ENCODE data around the gene RPTOR.
A peak's percentile ranks its signal among the peaks of the same experiment; 100 is the strongest.
"Not testable (repeated sequence)": the region's sequence is repeated elsewhere in the genome, so short reads cannot be mapped to it uniquely, and the experiment has no call there.

RPTOR gene

GRCh38 chr17:80552523-80552922, 7.9 kb downstream of the RPTOR start:
- DNase-seq = no peak

- no peak for DNase-seq
Observed at GRCh38 chr17:80555266-80555665, 10.6 kb downstream of the RPTOR start.

- DNase-seq = no peak
Observed at GRCh38 chr17:80558046-80558445, 13.4 kb downstream of the RPTOR start.

- DNase-seq = no peak
Observed at GRCh38 chr17:80559825-80560251, 15.2 kb downstream of the RPTOR start.

GRCh38 chr17:80561541-80562114, 17.0 kb downstream of the RPTOR start:
- DNase-seq = no peak

GRCh38 chr17:80564545-80564944, 19.9 kb downstream of the RPTOR start:
- DNase-seq = no peak

GRCh38 chr17:80565343-80566053, 20.9 kb downstream of the RPTOR start:
- DNase-seq = no peak

- no peak for DNase-seq
Observed at GRCh38 chr17:80566054-80566400, 21.4 kb downstream of the RPTOR start.

GRCh38 chr17:80568246-80568645, 23.6 kb downstream of the RPTOR start:
- no peak for DNase-seq

GRCh38 chr17:80569924-80570323, 25.3 kb downstream of the RPTOR start:
- no peak for DNase-seq

- DNase-seq = no peak
Observed at GRCh38 chr17:80573701-80574100, 29.1 kb downstream of the RPTOR start.

GRCh38 chr17:80574496-80574895, 29.9 kb downstream of the RPTOR start:
- no peak for DNase-seq

GRCh38 chr17:80575057-80575875, 30.6 kb downstream of the RPTOR start:
- DNase-seq = peak; percentile 67

- no peak for DNase-seq
Observed at GRCh38 chr17:80577876-80578570, 33.4 kb downstream of the RPTOR start.

- DNase-seq = not testable (repeated sequence)
Observed at GRCh38 chr17:80578668-80579388, 34.2 kb downstream of the RPTOR start.

GRCh38 chr17:80582165-80582564, 37.5 kb downstream of the RPTOR start:
- DNase-seq = no peak

GRCh38 chr17:80584176-80584905, 39.7 kb downstream of the RPTOR start:
- DNase-seq = no peak

- DNase-seq = peak; percentile 25
Observed at GRCh38 chr17:80585890-80586845, 41.5 kb downstream of the RPTOR start.

- no peak for DNase-seq
Observed at GRCh38 chr17:80586846-80587228, 42.2 kb downstream of the RPTOR start.

- no peak for DNase-seq
Observed at GRCh38 chr17:80588702-80589383, 44.2 kb downstream of the RPTOR start.

Data from NCI-H2227 treated with DMSO at 0.1 percent for 48 hours (cell line).